IPS DF 6.9 (cell line): Measurements from ENCODE around the gene MRPS25.

ENCODE experiments used
- DNase-seq: peaks from one replicate; pipeline ENCODE4 v3.0.0-alpha.2; 2013; ENCODE audit warnings: low read depth, low spot score
- H3K27ac ChIP-seq: one replicate; pipeline ENCODE4 v1.5.1; 2013; ENCODE audit warnings: low read length, control low read depth
- H3K27me3 ChIP-seq: 2 replicates; pipeline ENCODE4 v1.6.1; 2013; ENCODE audit warnings: mild to moderate bottlenecking, low read length; ENCODE audit not compliant: control insufficient read depth, insufficient read depth
- H3K36me3 ChIP-seq: 2 replicates; pipeline ENCODE4 v1.6.1; 2013; ENCODE audit warnings: low read length; ENCODE audit not compliant: control insufficient read depth, insufficient read depth
- H3K4me1 ChIP-seq: 2 replicates; pipeline ENCODE4 v1.6.1; 2013; ENCODE audit warnings: low read length; ENCODE audit not compliant: control insufficient read depth, insufficient read depth
- H3K4me3 ChIP-seq: 2 replicates; pipeline ENCODE4 v1.5.1; 2013; ENCODE audit warnings: mild to moderate bottlenecking, low read length
- H3K9me3 ChIP-seq: 2 replicates; pipeline ENCODE4 v1.6.1; 2013; ENCODE audit warnings: low read length, inconsistent platforms; ENCODE audit not compliant: control insufficient read depth, insufficient read depth
- WGBS: extraction: QIAGEN DNeasy Blood & Tissue Kit; methylation state at CpG from one replicate; pipeline ENCODE4 v1.1.7; 2013; ENCODE audit warnings: mixed read lengths, missing lambda C conversion rate; ENCODE audit not compliant: insufficient read length, insufficient coverage; 5-methylcytosine and 5-hydroxymethylcytosine counted together

MRPS25 gene

GRCh38 chr3:15083252-15083651, 18.1 kb upstream of the MRPS25 start:
- Histone ChIP-seq H3K36me3 (peaks cover 8% of the 10 kb centered on the region; the same call in 1 of the 2 replicates), H3K9me3 (no peaks in the 10 kb centered on the region), H3K27me3 (no peaks in the 10 kb centered on the region), H3K4me1 (no peaks in the 10 kb centered on the region), H3K27ac (no peak overlapping the region), H3K4me3 (no peak overlapping the region)
- DNase-seq = no peak
- no CpG with 5 or more reads among the region's 1 CpG for WGBS

- Histone ChIP-seq H3K9me3 (no peaks in the 10 kb centered on the region), H3K4me1 (no peaks in the 10 kb centered on the region), H3K4me3 (no peak overlapping the region), H3K27ac (no peak overlapping the region), H3K27me3 (no peaks in the 10 kb centered on the region), H3K36me3 (peaks cover 8% of the 10 kb centered on the region; the same call in 1 of the 2 replicates)
- no CpG with 5 or more reads among the region's 13 CpGs for WGBS
- DNase-seq = no peak
These were observed 17.0 kb upstream of the MRPS25 start for GRCh38 chr3:15081960-15082664.

GRCh38 chr3:15079091-15079490, 14.0 kb upstream of the MRPS25 start:
- no peak for DNase-seq
- Histone ChIP-seq H3K9me3 (no peaks in the 10 kb centered on the region), H3K36me3 (peaks cover 12% of the 10 kb centered on the region), H3K4me1 (no peaks in the 10 kb centered on the region), H3K27me3 (no peaks in the 10 kb centered on the region), H3K27ac (no peak overlapping the region), H3K4me3 (no peak overlapping the region)
- WGBS = no CpG with 5 or more reads among the region's 3 CpGs

GRCh38 chr3:15074500-15074899, 9.4 kb upstream of the MRPS25 start:
- no peaks in the 10 kb centered on the region for H3K9me3 ChIP-seq
- H3K27ac ChIP-seq = no peak overlapping the region
- H3K4me1 ChIP-seq = no peaks in the 10 kb centered on the region
- no peaks in the 10 kb centered on the region for H3K27me3 ChIP-seq
- peaks cover 19% of the 10 kb centered on the region for H3K36me3 ChIP-seq
- no CpG with 5 or more reads among the region's 19 CpGs for WGBS
- H3K4me3 ChIP-seq = no peak overlapping the region
- no peak for DNase-seq

GRCh38 chr3:15071699-15072098, 6.6 kb upstream of the MRPS25 start:
- Histone ChIP-seq H3K9me3 (no peaks in the 10 kb centered on the region), H3K4me3 (no peak overlapping the region), H3K36me3 (peaks cover 19% of the 10 kb centered on the region), H3K27me3 (no peaks in the 10 kb centered on the region), H3K27ac (no peak overlapping the region), H3K4me1 (no peaks in the 10 kb centered on the region)
- no peak for DNase-seq
- no CpG with 5 or more reads among the region's 2 CpGs for WGBS

GRCh38 chr3:15069441-15069840, 4.3 kb upstream of the MRPS25 start:
- peaks cover 10% of the 10 kb centered on the region for H3K36me3 ChIP-seq
- no peaks in the 10 kb centered on the region for H3K27me3 ChIP-seq
- no peaks in the 10 kb centered on the region for H3K9me3 ChIP-seq
- H3K4me3 ChIP-seq = no peak overlapping the region
- H3K27ac ChIP-seq = no peak overlapping the region
- H3K4me1 ChIP-seq = no peaks in the 10 kb centered on the region
- no peak for DNase-seq
- WGBS = no CpG with 5 or more reads among the region's 1 CpG

GRCh38 chr3:15066467-15066866, 1.4 kb upstream of the MRPS25 start:
- DNase-seq = no peak
- H3K27me3 ChIP-seq = no peaks in the 10 kb centered on the region
- no peaks in the 10 kb centered on the region for H3K9me3 ChIP-seq
- no peaks in the 10 kb centered on the region; the same call in 1 of the 2 replicates for H3K4me1 ChIP-seq
- H3K27ac ChIP-seq = no peak overlapping the region
- no CpG with 5 or more reads among the region's 3 CpGs for WGBS
- H3K4me3 ChIP-seq = no peak overlapping the region
- no peaks in the 10 kb centered on the region for H3K36me3 ChIP-seq

GRCh38 chr3:15065550-15066007, 464 bp upstream of the MRPS25 start:
- H3K27ac ChIP-seq = no peak overlapping the region
- no peaks in the 10 kb centered on the region for H3K36me3 ChIP-seq
- H3K9me3 ChIP-seq = no peaks in the 10 kb centered on the region
- H3K4me3 ChIP-seq = peak overlapping the region; percentile 59; the same call in 1 of the 2 replicates
- no CpG with 5 or more reads among the region's 16 CpGs for WGBS
- H3K4me1 ChIP-seq = no peaks in the 10 kb centered on the region; the same call in 1 of the 2 replicates
- no peak for DNase-seq
- H3K27me3 ChIP-seq = no peaks in the 10 kb centered on the region

- no peak for DNase-seq
- Histone ChIP-seq H3K4me1 (no peaks in the 10 kb centered on the region; the same call in 1 of the 2 replicates), H3K36me3 (no peaks in the 10 kb centered on the region), H3K4me3 (peak overlapping the region; percentile 59), H3K9me3 (no peaks in the 10 kb centered on the region), H3K27me3 (no peaks in the 10 kb centered on the region), H3K27ac (no peak overlapping the region)
- no CpG with 5 or more reads among the region's 25 CpGs for WGBS
These were observed 748 bp downstream of the MRPS25 start for GRCh38 chr3:15064299-15064834.

- H3K27ac ChIP-seq = no peak overlapping the region
- peaks cover 5% of the 10 kb centered on the region; the same call in 1 of the 2 replicates for H3K36me3 ChIP-seq
- H3K4me1 ChIP-seq = no peaks in the 10 kb centered on the region; the same call in 1 of the 2 replicates
- no CpG with 5 or more reads among the region's 13 CpGs for WGBS
- H3K27me3 ChIP-seq = no peaks in the 10 kb centered on the region
- no peak for DNase-seq
- no peaks in the 10 kb centered on the region for H3K9me3 ChIP-seq
- H3K4me3 ChIP-seq = peak overlapping the region; percentile 59; the same call in 1 of the 2 replicates
These were observed 1.3 kb downstream of the MRPS25 start for GRCh38 chr3:15063656-15064286.
